H1 (cell line): ENCODE results near the gene NUP43. TPM values are rescaled to one million over a fixed set of nuclear protein-coding genes. Genes with fewer than 3 reads are reported as not detected.
A peak's percentile ranks its signal among the peaks of the same experiment; 100 is the strongest.

Experiments used
- CTCF ChIA-PET: fragments of 300-600 bp; sonication (Branson Sonifier 250); formaldehyde crosslinking; loops from one replicate; lab custom pipeline; 2021; ENCODE audit not compliant: partially characterized antibody; lab: Charles Lee
- POLR2A ChIA-PET: fragments of 300-600 bp; sonication (Branson Sonifier 250); formaldehyde crosslinking; loops from one replicate; lab custom pipeline; 2021; ENCODE audit warnings: inconsistent platforms; ENCODE audit not compliant: partially characterized antibody; lab: Charles Lee
- DNase-seq, 2 experiments: peaks; one replicate each; pipeline versions ENCODE4 v3.0.0 to v3.0.0-alpha.2; 2010 to 2022; ENCODE audit warnings: low spot score in 2 of 2, low read depth in 1 of 2, mixed read lengths in 1 of 2
- FAIRE-seq: peaks from 2 replicates; lab custom pipeline; 2011; peaks lifted over from hg19 to GRCh38; lab: Jason Lieb, UNC
- H2AFZ ChIP-seq: 2 replicates; pipeline ENCODE4 v1.8.1; 2012; ENCODE audit warnings: low read length, inconsistent platforms
- H2AK5ac ChIP-seq: 2 replicates; pipeline ENCODE4 v1.6.1; 2013; ENCODE audit warnings: low read depth, low read length
- H2BK120ac ChIP-seq: replicated peaks from 2 replicates; pipeline ENCODE3; 2013; ENCODE audit warnings: low read depth, low read length, inconsistent platforms
- H2BK12ac ChIP-seq: 2 replicates; pipeline ENCODE4 v1.6.1; 2013; ENCODE audit warnings: low read depth, low read length
- H2BK15ac ChIP-seq: 2 replicates; pipeline ENCODE4 v1.6.1; 2013; ENCODE audit warnings: low read length
- H2BK20ac ChIP-seq: 2 replicates; pipeline ENCODE4 v1.6.1; 2013; ENCODE audit warnings: low read length
- H2BK5ac ChIP-seq: 2 replicates; pipeline ENCODE4 v1.6.1; 2013; ENCODE audit warnings: low read depth, low read length
- H3K14ac ChIP-seq: 2 replicates; pipeline ENCODE4 v1.6.1; 2013; ENCODE audit warnings: inconsistent platforms; ENCODE audit not compliant: insufficient read length
- H3K18ac ChIP-seq: 2 replicates; pipeline ENCODE4 v1.6.1; 2013; ENCODE audit warnings: low read length; ENCODE audit errors: extremely low read depth
- H3K23ac ChIP-seq: 2 replicates; pipeline ENCODE4 v1.6.1; 2013; ENCODE audit warnings: inconsistent platforms; ENCODE audit not compliant: insufficient read length
- H3K23me2 ChIP-seq: 2 replicates; pipeline ENCODE4 v1.6.1; 2013; ENCODE audit warnings: low read depth, low read length
- H3K27ac ChIP-seq: 2 replicates; pipeline ENCODE4 v1.6.1; 2011; ENCODE audit warnings: low read depth, low read length, inconsistent platforms
- H3K27me3 ChIP-seq, 4 experiments: replicated peaks in 1 of 4; 1 replicate in 1 of 4; 2 replicates in 3 of 4; pipeline versions ENCODE4 v1.6.1 to v1.8.1; 2011 to 2013; ENCODE audit warnings: low read length in 3 of 4, mild to moderate bottlenecking in 3 of 4, inconsistent platforms in 2 of 4, mixed read lengths in 2 of 4, moderate library complexity in 1 of 4; ENCODE audit not compliant: control insufficient read depth in 3 of 4, insufficient read depth in 3 of 4; ENCODE audit errors: extremely low read depth in 1 of 4
- H3K36me3 ChIP-seq, 4 experiments: 2 replicates each; pipeline versions ENCODE4 v1.6.1 to v1.8.1; 2011 to 2013; ENCODE audit warnings: mild to moderate bottlenecking in 4 of 4, low read length in 3 of 4, moderate library complexity in 2 of 4, control low read depth in 1 of 4, inconsistent platforms in 1 of 4; ENCODE audit not compliant: insufficient read depth in 4 of 4, control insufficient read depth in 2 of 4
- H3K4ac ChIP-seq: replicated peaks from 2 replicates; pipeline ENCODE3; 2013; ENCODE audit warnings: low read length, low read depth, mixed read lengths, inconsistent platforms; ENCODE audit not compliant: insufficient read length
- H3K4me1 ChIP-seq, 4 experiments: replicated peaks in 1 of 4; 1 replicate in 1 of 4; 2 replicates in 3 of 4; pipeline versions ENCODE4 v1.6.1 to v1.8.1; 2011 to 2013; ENCODE audit warnings: low read length in 3 of 4, inconsistent platforms in 2 of 4, mixed read lengths in 1 of 4; ENCODE audit not compliant: insufficient read depth in 4 of 4, control insufficient read depth in 3 of 4
- H3K4me2 ChIP-seq, 2 experiments: 2 replicates each; pipeline versions ENCODE4 v1.6.1 to v1.8.1; 2011 to 2013; ENCODE audit warnings: low read depth in 2 of 2, low read length in 2 of 2, control low read depth in 1 of 2, inconsistent platforms in 1 of 2, mild to moderate bottlenecking in 1 of 2; ENCODE audit not compliant: insufficient read depth in 1 of 2
- H3K4me3 ChIP-seq, 4 experiments: fragments of 200-600, 300-600 bp in 1 of 4; sonication (generic), shearing (Covaris generic), sonication (Bioruptor Twin) in 1 of 4; 2 replicates each; pipeline versions ENCODE4 v1.5.1 to v1.8.1; 2011 to 2016; ENCODE audit warnings: low read length in 4 of 4, low read depth in 3 of 4, control low read depth in 2 of 4, inconsistent platforms in 2 of 4, mild to moderate bottlenecking in 2 of 4, mixed read lengths in 1 of 4, moderate library complexity in 1 of 4; ENCODE audit not compliant: insufficient read depth in 2 of 4; ENCODE audit errors: extremely low read depth in 1 of 4
- H3K56ac ChIP-seq: replicated peaks from 2 replicates; pipeline ENCODE3; 2013; ENCODE audit warnings: low read depth, mild to moderate bottlenecking, mixed read lengths, low read length, inconsistent platforms; ENCODE audit not compliant: insufficient read length
- H3K79me1 ChIP-seq: 2 replicates; pipeline ENCODE4 v1.6.1; 2013; ENCODE audit warnings: low read depth, low read length, control low read depth
- H3K79me2 ChIP-seq, 2 experiments: 2 replicates each; pipeline versions ENCODE4 v1.6.1 to v1.8.1; 2012 to 2013; ENCODE audit warnings: low read length in 2 of 2, mild to moderate bottlenecking in 2 of 2, inconsistent platforms in 1 of 2; ENCODE audit not compliant: insufficient read depth in 2 of 2, control insufficient read depth in 1 of 2
- H3K9ac ChIP-seq, 4 experiments: replicated peaks in 1 of 4; 1 replicate in 1 of 4; 2 replicates in 3 of 4; pipeline versions ENCODE4 v1.6.1 to v1.8.1; 2011 to 2013; ENCODE audit warnings: low read depth in 3 of 4, low read length in 3 of 4, control low read depth in 2 of 4, mild to moderate bottlenecking in 2 of 4, moderate library complexity in 2 of 4, inconsistent platforms in 1 of 4; ENCODE audit errors: extremely low read depth in 1 of 4
- H3K9me3 ChIP-seq, 2 experiments: 2 replicates each; pipeline versions ENCODE4 v1.6.1 to v1.8.1; 2012 to 2013; ENCODE audit warnings: mild to moderate bottlenecking in 2 of 2, moderate library complexity in 2 of 2, control low read depth in 1 of 2, inconsistent platforms in 1 of 2, low read depth in 1 of 2, low read length in 1 of 2, mixed read lengths in 1 of 2; ENCODE audit not compliant: insufficient read depth in 2 of 2
- H4K20me1 ChIP-seq, 2 experiments: replicated peaks in 1 of 2; 2 replicates each; pipeline versions ENCODE3 to v1.8.1; 2011 to 2013; ENCODE audit warnings: inconsistent platforms in 2 of 2, low read length in 2 of 2, mild to moderate bottlenecking in 1 of 2; ENCODE audit not compliant: insufficient read depth in 2 of 2, control insufficient read depth in 1 of 2
- H4K5ac ChIP-seq: 2 replicates; pipeline ENCODE4 v1.6.1; 2013; ENCODE audit warnings: low read length, low read depth, mixed read lengths, inconsistent platforms; ENCODE audit not compliant: insufficient read length
- H4K8ac ChIP-seq: 2 replicates; pipeline ENCODE4 v1.8.0; 2013; ENCODE audit warnings: mild to moderate bottlenecking, moderate library complexity, low read length, inconsistent platforms; ENCODE audit not compliant: insufficient read depth; ENCODE audit errors: extremely low read depth
- H4K91ac ChIP-seq: replicated peaks from 2 replicates; pipeline ENCODE3; 2013; ENCODE audit warnings: low read length, mixed read lengths, inconsistent platforms; ENCODE audit not compliant: insufficient read length
- BACH1 ChIP-seq: IDR thresholded peaks from 2 replicates; pipeline ENCODE4 v1.6.1; 2012; ENCODE audit warnings: low read length, improper control_type of control experiment
- SP2 ChIP-seq: IDR thresholded peaks from 2 replicates; pipeline ENCODE4 v1.6.1; 2012; ENCODE audit warnings: mild to moderate bottlenecking, low read length, inconsistent platforms
- WGBS, 2 experiments: shearing (Covaris generic) in 1 of 2; methylation state at CpG; one replicate each; pipeline versions ENCODE4 v1.1.6 to v1.1.7; 2013 to 2015; ENCODE audit warnings: low lambda C conversion rate in 2 of 2, mixed read lengths in 2 of 2, inconsistent platforms in 1 of 2, low coverage in 1 of 2, missing lambda C conversion rate in 1 of 2; ENCODE audit not compliant: insufficient replicate concordance in 2 of 2, insufficient coverage in 1 of 2, insufficient read length in 1 of 2; ENCODE audit errors: extremely low coverage in 1 of 2, missing lambda C conversion rate in 1 of 2; 5-methylcytosine and 5-hydroxymethylcytosine counted together
- polyA plus RNA-seq, 7 experiments: library from polyadenylated mRNA; depleted of rRNA in 3 of 7; stranded (reverse) in 5 of 7; unstranded in 2 of 7; fragments of >200 nt in 5 of 7; fragments of 200-250 nt in 2 of 7; gene quantifications; 1 replicate in 5 of 7; 2 replicates in 1 of 7; 4 replicates in 1 of 7; pipeline versions ENCODE4 v1.2.1 to v1.2.3, GENCODE V29; 2011 to 2013; ENCODE audit warnings: missing spikeins in 2 of 7, mixed read lengths in 2 of 7
- total RNA-seq: library from RNA; stranded (reverse); fragmentation: NEBNext Ultra II Directional; extraction: Animal tissue kit (Norgen Biotek cat#: 25700); gene quantifications from 2 replicates; pipeline ENCODE4 v1.2.1, GENCODE V29; 2021

Gene NUP43
- total and polyA plus RNA-seq, 2 of the 8 experiments (the other 6 are each of a cell fraction or from before 2014, with no cell fraction given): 25.2 to 83.4 TPM

- no peak overlapping the region for H2BK15ac ChIP-seq
- H3K4me3 ChIP-seq: no peak overlapping the region
- H3K18ac ChIP-seq: no peak overlapping the region
- DNase-seq (peak in 1 of 2 experiments; percentile 8), FAIRE-seq (no peak)
- no peak overlapping the region for H2BK12ac ChIP-seq
- no peak overlapping the region for H2BK20ac ChIP-seq
- H3K79me1 ChIP-seq: no peaks in the 10 kb centered on the region; the same call in 1 of the 2 replicates
- H3K27ac ChIP-seq: no peak overlapping the region
- no peak overlapping the region for H3K9ac ChIP-seq
- H2AFZ ChIP-seq: no peak overlapping the region
- H3K23ac ChIP-seq: no peak overlapping the region
- H4K5ac ChIP-seq: no peak overlapping the region
- no peaks in the 10 kb centered on the region for H3K4me1 ChIP-seq
- no peak overlapping the region for H4K8ac ChIP-seq
- H3K79me2 ChIP-seq: peaks cover 4 to 76% of the 10 kb centered on the region in 2 experiments
- H2BK5ac ChIP-seq: no peak overlapping the region
- peaks cover 0 to 4% (median 0%) of the 10 kb centered on the region in 4 experiments; a peak in 1 of 8 replicates for H3K36me3 ChIP-seq
- no peak overlapping the region for H4K91ac ChIP-seq
- no peak overlapping the region for H3K56ac ChIP-seq
- no peak overlapping the region for H3K4ac ChIP-seq
- H2BK120ac ChIP-seq: no peak overlapping the region
- H3K14ac ChIP-seq: no peak overlapping the region
- 90% methylated on average over 9 of the region's 9 CpGs; no CpG with 5 or more reads in 1 of the 2 experiments for WGBS, 2 experiments
- TF ChIP-seq SP2 (no peak), BACH1 (no peak)
- no peak overlapping the region for H3K4me2 ChIP-seq
- no peaks in the 10 kb centered on the region for H3K27me3 ChIP-seq
- peaks cover 2 to 7% of the 10 kb centered on the region in 2 experiments for H4K20me1 ChIP-seq
- CTCF ChIA-PET: interaction anchor here (1.2 kb wide), 1 partner anchor 187 kb away, joined by 3 read pairs; no protein-coding TSS in a partner anchor
- no peak overlapping the region for H2AK5ac ChIP-seq
- no peaks in the 10 kb centered on the region for H3K9me3 ChIP-seq
- POLR2A ChIA-PET: interaction anchor here (0.6 to 2.4 kb wide), 4 partner anchors 9 to 93 kb away, joined by 3 to 6 read pairs (median 4); partner anchors contain the start of gene NUP43
- 0 out of 2 replicates have a peak, but pooled peaks cover under 1% of the 10 kb centered on the region for H3K23me2 ChIP-seq
Measured at GRCh38 chr6:149755300-149756260, 9.3 kb upstream of the NUP43 start.
